Measurements from ENCODE around the gene SMARCC1.

DNA sequence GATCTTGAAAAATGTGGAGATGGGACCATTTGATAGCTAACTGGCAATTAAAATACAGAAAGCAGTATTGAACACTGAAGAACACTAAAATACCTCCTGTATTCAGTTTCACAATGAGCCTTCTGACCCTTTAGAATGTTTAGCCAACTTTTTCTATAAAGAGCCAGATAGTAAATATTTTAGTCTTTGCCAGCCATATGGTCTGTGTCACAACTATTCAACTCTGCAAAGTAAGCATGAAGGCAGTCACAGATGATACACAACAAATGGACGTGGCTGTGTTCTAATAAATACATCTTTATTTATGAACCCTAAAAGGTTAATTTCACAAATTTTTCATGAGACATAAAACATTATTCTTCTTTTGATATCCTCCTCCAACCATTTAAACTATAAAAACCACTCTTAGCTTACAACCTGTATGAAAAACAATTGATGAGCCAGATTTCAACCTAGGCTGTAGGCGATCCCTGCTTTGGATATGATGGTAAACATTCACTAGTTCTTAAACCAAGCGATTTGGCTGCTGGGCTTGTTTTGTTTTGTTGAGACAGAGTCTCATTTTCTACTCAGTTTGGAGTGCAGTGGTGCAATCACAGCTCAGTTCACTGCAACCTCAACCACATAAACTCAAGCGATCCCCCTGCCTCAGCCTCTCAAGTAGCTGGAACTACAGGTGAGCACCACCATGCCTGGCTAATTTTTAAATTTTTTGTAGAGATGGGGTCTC, 189.5 kb downstream of the SMARCC1 start:
- TF ChIP-seq, protein P1, sequence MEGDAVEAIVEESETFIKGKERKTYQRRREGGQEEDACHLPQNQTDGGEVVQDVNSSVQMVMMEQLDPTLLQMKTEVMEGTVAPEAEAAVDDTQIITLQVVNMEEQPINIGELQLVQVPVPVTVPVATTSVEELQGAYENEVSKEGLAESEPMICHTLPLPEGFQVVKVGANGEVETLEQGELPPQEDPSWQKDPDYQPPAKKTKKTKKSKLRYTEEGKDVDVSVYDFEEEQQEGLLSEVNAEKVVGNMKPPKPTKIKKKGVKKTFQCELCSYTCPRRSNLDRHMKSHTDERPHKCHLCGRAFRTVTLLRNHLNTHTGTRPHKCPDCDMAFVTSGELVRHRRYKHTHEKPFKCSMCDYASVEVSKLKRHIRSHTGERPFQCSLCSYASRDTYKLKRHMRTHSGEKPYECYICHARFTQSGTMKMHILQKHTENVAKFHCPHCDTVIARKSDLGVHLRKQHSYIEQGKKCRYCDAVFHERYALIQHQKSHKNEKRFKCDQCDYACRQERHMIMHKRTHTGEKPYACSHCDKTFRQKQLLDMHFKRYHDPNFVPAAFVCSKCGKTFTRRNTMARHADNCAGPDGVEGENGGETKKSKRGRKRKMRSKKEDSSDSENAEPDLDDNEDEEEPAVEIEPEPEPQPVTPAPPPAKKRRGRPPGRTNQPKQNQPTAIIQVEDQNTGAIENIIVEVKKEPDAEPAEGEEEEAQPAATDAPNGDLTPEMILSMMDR (IDR thresholded peaks at IDR 0.05) = no peak
- TF ChIP-seq POLR2AphosphoS5 (IDR thresholded peaks at IDR 0.05; ENCODE audit: low read depth, low read length) = no peak
- no peak for TF ChIP-seq SIN3A (IDR thresholded peaks at IDR 0.05; ENCODE audit: borderline replicate concordance, insufficient read depth, low read depth, low read length)
- TF ChIP-seq, protein P2, sequence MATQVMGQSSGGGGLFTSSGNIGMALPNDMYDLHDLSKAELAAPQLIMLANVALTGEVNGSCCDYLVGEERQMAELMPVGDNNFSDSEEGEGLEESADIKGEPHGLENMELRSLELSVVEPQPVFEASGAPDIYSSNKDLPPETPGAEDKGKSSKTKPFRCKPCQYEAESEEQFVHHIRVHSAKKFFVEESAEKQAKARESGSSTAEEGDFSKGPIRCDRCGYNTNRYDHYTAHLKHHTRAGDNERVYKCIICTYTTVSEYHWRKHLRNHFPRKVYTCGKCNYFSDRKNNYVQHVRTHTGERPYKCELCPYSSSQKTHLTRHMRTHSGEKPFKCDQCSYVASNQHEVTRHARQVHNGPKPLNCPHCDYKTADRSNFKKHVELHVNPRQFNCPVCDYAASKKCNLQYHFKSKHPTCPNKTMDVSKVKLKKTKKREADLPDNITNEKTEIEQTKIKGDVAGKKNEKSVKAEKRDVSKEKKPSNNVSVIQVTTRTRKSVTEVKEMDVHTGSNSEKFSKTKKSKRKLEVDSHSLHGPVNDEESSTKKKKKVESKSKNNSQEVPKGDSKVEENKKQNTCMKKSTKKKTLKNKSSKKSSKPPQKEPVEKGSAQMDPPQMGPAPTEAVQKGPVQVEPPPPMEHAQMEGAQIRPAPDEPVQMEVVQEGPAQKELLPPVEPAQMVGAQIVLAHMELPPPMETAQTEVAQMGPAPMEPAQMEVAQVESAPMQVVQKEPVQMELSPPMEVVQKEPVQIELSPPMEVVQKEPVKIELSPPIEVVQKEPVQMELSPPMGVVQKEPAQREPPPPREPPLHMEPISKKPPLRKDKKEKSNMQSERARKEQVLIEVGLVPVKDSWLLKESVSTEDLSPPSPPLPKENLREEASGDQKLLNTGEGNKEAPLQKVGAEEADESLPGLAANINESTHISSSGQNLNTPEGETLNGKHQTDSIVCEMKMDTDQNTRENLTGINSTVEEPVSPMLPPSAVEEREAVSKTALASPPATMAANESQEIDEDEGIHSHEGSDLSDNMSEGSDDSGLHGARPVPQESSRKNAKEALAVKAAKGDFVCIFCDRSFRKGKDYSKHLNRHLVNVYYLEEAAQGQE (IDR thresholded peaks at IDR 0.05; ENCODE audit: insufficient read depth in 1 of 2, low read depth in 2 of 2, low read length in 1 of 2) = no peak
- no peak for TF ChIP-seq TCF7L2 (IDR thresholded peaks at IDR 0.05; ENCODE audit: low read depth, low read length)

Data from Panc1 (cell line).